HEK293 (cell line): ENCODE data around the gene SNAI1.

Source experiments
- CTCF ChIP-seq: fragments of 450-650 bp; formaldehyde crosslinking; IDR thresholded peaks from 2 replicates; pipeline ENCODE4 v1.5.1; 2016; ENCODE audit warnings: missing biosample characterization, missing genetic modification characterization
- ELK4 ChIP-seq: IDR thresholded peaks from 2 replicates; pipeline ENCODE4 v1.6.1; 2011; ENCODE audit warnings: mild to moderate bottlenecking, low read depth, low read length, borderline replicate concordance
- SP2 ChIP-seq: fragments of 450-650 bp; formaldehyde crosslinking; IDR thresholded peaks from 2 replicates; pipeline ENCODE4 v1.5.1; 2016; ENCODE audit warnings: missing biosample characterization, missing genetic modification characterization
- ZBTB11 ChIP-seq: fragments of 450-650 bp; formaldehyde crosslinking; conservative IDR thresholded peaks from 2 replicates; pipeline ENCODE4 v1.5.1; 2016; ENCODE audit warnings: low read depth, missing biosample characterization, missing genetic modification characterization
- ZFHX2 ChIP-seq: fragments of 450-650 bp; formaldehyde crosslinking; conservative IDR thresholded peaks from 2 replicates; pipeline ENCODE4 v1.5.1; 2016; ENCODE audit warnings: missing biosample characterization, missing genetic modification characterization
- ZNF18 ChIP-seq: fragments of 450-650 bp; formaldehyde crosslinking; IDR thresholded peaks from 2 replicates; pipeline ENCODE4 v1.5.1; 2016; ENCODE audit warnings: missing biosample characterization, missing genetic modification characterization
- ZNF214 ChIP-seq: fragments of 450-650 bp; formaldehyde crosslinking; IDR thresholded peaks from 2 replicates; pipeline ENCODE4 v1.5.1; 2017; ENCODE audit warnings: missing biosample characterization, mild to moderate bottlenecking, missing genetic modification characterization, borderline replicate concordance
- ZNF394 ChIP-seq: fragments of 450-650 bp; formaldehyde crosslinking; IDR thresholded peaks from 2 replicates; pipeline ENCODE4 v1.5.1; 2016; ENCODE audit warnings: missing biosample characterization, missing genetic modification characterization, mild to moderate bottlenecking, moderate library complexity, borderline replicate concordance
- ZNF561 ChIP-seq: fragments of 450-650 bp; IDR thresholded peaks from 2 replicates; pipeline ENCODE4 v1.5.1; 2018; ENCODE audit warnings: missing biosample characterization, missing genetic modification characterization, borderline replicate concordance
- ZNF639 ChIP-seq: fragments of 450-650 bp; formaldehyde crosslinking; IDR thresholded peaks from 2 replicates; pipeline ENCODE4 v1.5.1; 2016; ENCODE audit warnings: missing biosample characterization, missing genetic modification characterization
- ZNF660 ChIP-seq: fragments of 450-650 bp; IDR thresholded peaks from 2 replicates; pipeline ENCODE4 v1.5.1; 2018; ENCODE audit warnings: missing biosample characterization, mild to moderate bottlenecking, missing genetic modification characterization

GRCh38 chr20:49981218-49982071 lies 1.3 kb upstream of the SNAI1 start:
- no peak for TF ChIP-seq ZNF214 (tag by site-specific recombination)
- TF ChIP-seq CTCF (tag by site-specific recombination): no peak
- no peak for TF ChIP-seq ZFHX2 (tag by site-specific recombination)
- no peak for TF ChIP-seq ZBTB11 (tag by site-specific recombination)
- no peak for TF ChIP-seq ZNF660
- TF ChIP-seq ZNF561 (tag by site-specific recombination): no peak
- no peak for TF ChIP-seq ELK4
- no peak for TF ChIP-seq ZNF394 (tag by site-specific recombination)
- no peak for TF ChIP-seq ZNF18
- TF ChIP-seq SP2 (tag by site-specific recombination): no peak
- TF ChIP-seq ZNF639 (tag by site-specific recombination): no peak
